Activated naive CD4-positive, alpha-beta T cell treated with anti-CD3 and anti-CD28 coated beads, Interleukin-2, amount 50 U/mL, for 24 hours (primary cell): ENCODE results near the gene CWC27.
A peak's percentile ranks its signal among the peaks of the same experiment; 100 is the strongest.

Source experiments
- H3K27ac Mint-ChIP-seq: one replicate; pipeline ENCODE4 v1.8.0; 2021; ENCODE audit warnings: mild to moderate bottlenecking, mixed read lengths
- H3K27me3 Mint-ChIP-seq: one replicate; pipeline ENCODE4 v1.8.0; 2021; ENCODE audit warnings: mixed read lengths
- H3K36me3 Mint-ChIP-seq: one replicate; pipeline ENCODE4 v1.8.0; 2021; ENCODE audit warnings: mixed read lengths
- H3K4me1 Mint-ChIP-seq: one replicate; pipeline ENCODE4 v1.8.0; 2021; ENCODE audit warnings: mixed read lengths
- H3K4me3 Mint-ChIP-seq: one replicate; pipeline ENCODE4 v1.8.0; 2021; ENCODE audit warnings: mild to moderate bottlenecking, mixed read lengths
- H3K9me3 Mint-ChIP-seq: one replicate; pipeline ENCODE4 v1.8.0; 2021; ENCODE audit warnings: mixed read lengths

Gene CWC27

GRCh38 chr5:64767959-64768357, 772 bp upstream of the CWC27 start:
- Mint-ChIP-seq H3K9me3 (no peaks in the 10 kb centered on the region), H3K27ac (peak overlapping the region; percentile 99), H3K27me3 (no peaks in the 10 kb centered on the region), H3K36me3 (peaks cover 2% of the 10 kb centered on the region), H3K4me1 (peaks cover 69% of the 10 kb centered on the region), H3K4me3 (peak overlapping the region; percentile 99)

- Mint-ChIP-seq H3K4me3 (peak overlapping the region; percentile 99), H3K27ac (no peak overlapping the region), H3K9me3 (no peaks in the 10 kb centered on the region), H3K4me1 (peaks cover 71% of the 10 kb centered on the region), H3K27me3 (no peaks in the 10 kb centered on the region), H3K36me3 (peaks cover 2% of the 10 kb centered on the region)
These were observed 1.1 kb downstream of the CWC27 start for GRCh38 chr5:64769855-64770254.

- Mint-ChIP-seq H3K9me3 (no peaks in the 10 kb centered on the region), H3K27me3 (no peaks in the 10 kb centered on the region), H3K36me3 (peaks cover 3% of the 10 kb centered on the region), H3K4me1 (peaks cover 65% of the 10 kb centered on the region), H3K27ac (no peak overlapping the region), H3K4me3 (no peak overlapping the region)
These were observed 3.0 kb downstream of the CWC27 start for GRCh38 chr5:64771736-64772135.

GRCh38 chr5:64773533-64773932, 4.8 kb downstream of the CWC27 start:
- Mint-ChIP-seq H3K27me3 (no peaks in the 10 kb centered on the region), H3K4me1 (peaks cover 59% of the 10 kb centered on the region), H3K4me3 (no peak overlapping the region), H3K36me3 (peaks cover 4% of the 10 kb centered on the region), H3K9me3 (no peaks in the 10 kb centered on the region), H3K27ac (no peak overlapping the region)

- Mint-ChIP-seq H3K27ac (no peak overlapping the region), H3K4me1 (peaks cover 56% of the 10 kb centered on the region)
These were observed 6.6 kb downstream of the CWC27 start for GRCh38 chr5:64775291-64775690.

GRCh38 chr5:64784451-64785025, 15.8 kb downstream of the CWC27 start:
- no peaks in the 10 kb centered on the region for H3K9me3 Mint-ChIP-seq
- peaks cover 10% of the 10 kb centered on the region for H3K36me3 Mint-ChIP-seq
- H3K4me1 Mint-ChIP-seq: peaks cover 11% of the 10 kb centered on the region
- H3K4me3 Mint-ChIP-seq: no peak overlapping the region
- no peak overlapping the region for H3K27ac Mint-ChIP-seq
- H3K27me3 Mint-ChIP-seq: no peaks in the 10 kb centered on the region

More at GRCh38 chr5:64775291-64775690, 6.6 kb downstream of the CWC27 start:
- H3K27me3 Mint-ChIP-seq: no peaks in the 10 kb centered on the region
- H3K9me3 Mint-ChIP-seq: no peaks in the 10 kb centered on the region
- H3K36me3 Mint-ChIP-seq: peaks cover 9% of the 10 kb centered on the region
- no peak overlapping the region for H3K4me3 Mint-ChIP-seq

GRCh38 chr5:64786372-64786771, 17.6 kb downstream of the CWC27 start:
- Mint-ChIP-seq H3K4me1 (peaks cover 8% of the 10 kb centered on the region), H3K4me3 (no peak overlapping the region), H3K27ac (no peak overlapping the region), H3K36me3 (peaks cover 10% of the 10 kb centered on the region), H3K27me3 (no peaks in the 10 kb centered on the region), H3K9me3 (no peaks in the 10 kb centered on the region)

- H3K27me3 Mint-ChIP-seq: no peaks in the 10 kb centered on the region
- no peaks in the 10 kb centered on the region for H3K9me3 Mint-ChIP-seq
- H3K4me3 Mint-ChIP-seq: no peak overlapping the region
- H3K27ac Mint-ChIP-seq: no peak overlapping the region
- peaks cover 14% of the 10 kb centered on the region for H3K36me3 Mint-ChIP-seq
- peaks cover 8% of the 10 kb centered on the region for H3K4me1 Mint-ChIP-seq
These were observed 19.4 kb downstream of the CWC27 start for GRCh38 chr5:64788156-64788555.

GRCh38 chr5:64789457-64789856, 20.7 kb downstream of the CWC27 start:
- Mint-ChIP-seq H3K27ac (no peak overlapping the region), H3K36me3 (peaks cover 20% of the 10 kb centered on the region), H3K4me3 (no peak overlapping the region), H3K27me3 (no peaks in the 10 kb centered on the region), H3K4me1 (peaks cover 5% of the 10 kb centered on the region), H3K9me3 (no peaks in the 10 kb centered on the region)

- H3K36me3 Mint-ChIP-seq: peaks cover 20% of the 10 kb centered on the region
- peaks cover 3% of the 10 kb centered on the region for H3K4me1 Mint-ChIP-seq
- H3K27ac Mint-ChIP-seq: no peak overlapping the region
- H3K4me3 Mint-ChIP-seq: no peak overlapping the region
- no peaks in the 10 kb centered on the region for H3K27me3 Mint-ChIP-seq
- no peaks in the 10 kb centered on the region for H3K9me3 Mint-ChIP-seq
These were observed 21.5 kb downstream of the CWC27 start for GRCh38 chr5:64790210-64790609.

- H3K9me3 Mint-ChIP-seq: no peaks in the 10 kb centered on the region
- peaks cover 14% of the 10 kb centered on the region for H3K36me3 Mint-ChIP-seq
- no peak overlapping the region for H3K4me3 Mint-ChIP-seq
- H3K27me3 Mint-ChIP-seq: no peaks in the 10 kb centered on the region
- no peak overlapping the region for H3K27ac Mint-ChIP-seq
- H3K4me1 Mint-ChIP-seq: peaks cover 3% of the 10 kb centered on the region
These were observed 23.7 kb downstream of the CWC27 start for GRCh38 chr5:64792469-64792868.

- Mint-ChIP-seq H3K4me3 (no peak overlapping the region), H3K27ac (no peak overlapping the region), H3K9me3 (no peaks in the 10 kb centered on the region), H3K4me1 (peaks cover 3% of the 10 kb centered on the region), H3K36me3 (peaks cover 17% of the 10 kb centered on the region), H3K27me3 (no peaks in the 10 kb centered on the region)
These were observed 25.5 kb downstream of the CWC27 start for GRCh38 chr5:64794053-64794770.

- peaks cover 13% of the 10 kb centered on the region for H3K36me3 Mint-ChIP-seq
- no peaks in the 10 kb centered on the region for H3K27me3 Mint-ChIP-seq
- no peak overlapping the region for H3K27ac Mint-ChIP-seq
- H3K4me3 Mint-ChIP-seq: no peak overlapping the region
- H3K9me3 Mint-ChIP-seq: no peaks in the 10 kb centered on the region
- H3K4me1 Mint-ChIP-seq: no peaks in the 10 kb centered on the region
These were observed 27.6 kb downstream of the CWC27 start for GRCh38 chr5:64796301-64796700.

- H3K4me1 Mint-ChIP-seq: no peaks in the 10 kb centered on the region
- H3K9me3 Mint-ChIP-seq: no peaks in the 10 kb centered on the region
- H3K4me3 Mint-ChIP-seq: no peak overlapping the region
- no peaks in the 10 kb centered on the region for H3K27me3 Mint-ChIP-seq
- peaks cover 3% of the 10 kb centered on the region for H3K36me3 Mint-ChIP-seq
- H3K27ac Mint-ChIP-seq: no peak overlapping the region
These were observed 32.2 kb downstream of the CWC27 start for GRCh38 chr5:64800926-64801325.

GRCh38 chr5:64806537-64806936, 37.8 kb downstream of the CWC27 start:
- Mint-ChIP-seq H3K36me3 (peaks cover 8% of the 10 kb centered on the region), H3K27ac (no peak overlapping the region), H3K4me1 (no peaks in the 10 kb centered on the region), H3K4me3 (no peak overlapping the region), H3K27me3 (no peaks in the 10 kb centered on the region), H3K9me3 (no peaks in the 10 kb centered on the region)

GRCh38 chr5:64807520-64807919, 38.8 kb downstream of the CWC27 start:
- Mint-ChIP-seq H3K27me3 (no peaks in the 10 kb centered on the region), H3K36me3 (peaks cover 8% of the 10 kb centered on the region), H3K4me3 (no peak overlapping the region), H3K27ac (no peak overlapping the region), H3K4me1 (no peaks in the 10 kb centered on the region), H3K9me3 (no peaks in the 10 kb centered on the region)
